ENCODE measurements around the gene TMEM54.

The TMEM54 gene

GRCh38 chr1:32861904-32862695 lies 39.1 kb downstream of the TMEM54 start:
- DNase-seq = no peak

DNA sequence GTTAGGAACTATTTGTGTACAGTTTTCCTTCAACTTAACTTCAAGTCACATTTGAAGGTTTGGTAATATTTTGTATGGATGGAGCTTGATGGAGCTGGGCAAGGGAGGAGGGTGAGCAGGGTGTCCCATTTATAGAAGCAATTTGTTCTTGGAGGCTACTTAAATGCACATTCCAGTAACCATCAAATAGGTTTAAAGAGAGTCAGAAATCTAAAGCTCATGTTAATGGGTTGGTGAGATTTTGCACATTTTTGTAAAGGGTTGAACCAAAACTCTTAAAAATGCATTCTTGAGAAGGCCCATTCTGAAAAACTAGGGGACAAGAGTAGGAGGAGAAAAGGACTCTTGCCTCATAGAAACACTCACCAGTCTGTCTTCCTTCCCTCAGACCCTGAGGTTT lies 40.6 kb downstream of the TMEM54 start:
- no peak for DNase-seq

GRCh38 chr1:32859915-32860314 lies 41.3 kb downstream of the TMEM54 start:
- no peak for DNase-seq

GRCh38 chr1:32858791-32859190 lies 42.4 kb downstream of the TMEM54 start:
- DNase-seq = no peak

DNA sequence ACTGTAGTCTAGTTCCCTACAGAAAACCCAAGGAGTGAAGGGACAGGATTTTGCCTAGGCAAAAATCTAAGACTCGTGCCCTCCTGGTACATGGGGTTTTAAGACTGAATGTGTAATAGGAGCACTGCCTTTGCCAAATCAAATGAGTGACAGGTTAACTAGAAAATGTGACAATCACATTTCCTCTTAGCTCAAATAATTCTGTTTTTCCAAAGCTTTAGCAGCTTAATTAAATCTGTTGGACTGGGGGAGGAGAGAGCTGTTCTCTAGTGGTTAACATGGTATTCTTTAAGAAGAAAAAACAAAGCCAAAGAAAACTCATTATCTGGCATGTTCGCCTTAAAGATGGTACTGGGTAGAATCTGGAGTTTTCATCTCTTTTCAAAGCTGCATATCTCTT lies 43.1 kb downstream of the TMEM54 start:
- no peak for DNase-seq

DNA sequence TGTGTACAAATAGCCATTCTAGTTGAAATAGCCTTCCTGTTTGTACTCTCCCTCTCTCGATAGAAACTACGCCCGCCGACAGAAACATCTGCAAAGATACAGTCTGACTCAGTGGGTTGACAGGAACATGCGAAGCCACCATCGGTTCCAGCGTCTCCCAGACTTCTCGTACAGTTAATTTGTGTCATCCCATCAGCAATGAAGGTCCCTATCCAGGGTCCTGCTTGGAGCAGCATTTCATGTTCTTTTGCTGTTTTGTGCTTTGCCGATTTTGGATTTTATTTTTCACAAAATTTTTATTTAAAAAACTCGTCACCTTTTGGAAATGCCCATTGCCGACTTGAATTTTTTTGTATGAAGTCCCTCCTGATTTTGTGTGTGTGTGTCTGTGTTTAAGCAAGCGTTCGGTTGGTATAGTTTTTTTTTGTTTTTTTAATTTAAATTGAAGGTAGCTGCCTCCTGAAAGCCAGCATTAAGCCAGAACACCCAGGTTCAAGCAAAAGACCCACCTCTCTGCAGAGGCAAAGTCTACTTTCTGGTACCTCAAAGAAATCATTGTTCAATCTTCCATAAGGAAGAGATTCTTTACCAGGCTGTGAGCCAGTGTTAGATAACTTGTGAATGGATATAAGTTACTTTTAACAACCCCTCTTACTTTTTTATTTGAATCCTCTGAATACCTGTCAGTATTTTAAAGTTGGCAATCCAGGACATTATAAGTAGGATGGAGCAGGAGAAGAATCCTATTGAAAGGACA lies 45.1 kb downstream of the TMEM54 start:
- no peak for DNase-seq

- no peak for DNase-seq
Measured at GRCh38 chr1:32848354-32849063, 52.7 kb downstream of the TMEM54 start.
